HK-2 (cell line): ENCODE measurements around the gene ANO8.
"Not testable (repeated sequence)": the region's sequence is repeated elsewhere in the genome, so short reads cannot be mapped to it uniquely, and the experiment has no call there.

Experiments used
- DNase-seq: peaks from one replicate; pipeline ENCODE4 v3.0.0-alpha.2; 2018; ENCODE audit not compliant: unreplicated experiment

ANO8 gene

DNA sequence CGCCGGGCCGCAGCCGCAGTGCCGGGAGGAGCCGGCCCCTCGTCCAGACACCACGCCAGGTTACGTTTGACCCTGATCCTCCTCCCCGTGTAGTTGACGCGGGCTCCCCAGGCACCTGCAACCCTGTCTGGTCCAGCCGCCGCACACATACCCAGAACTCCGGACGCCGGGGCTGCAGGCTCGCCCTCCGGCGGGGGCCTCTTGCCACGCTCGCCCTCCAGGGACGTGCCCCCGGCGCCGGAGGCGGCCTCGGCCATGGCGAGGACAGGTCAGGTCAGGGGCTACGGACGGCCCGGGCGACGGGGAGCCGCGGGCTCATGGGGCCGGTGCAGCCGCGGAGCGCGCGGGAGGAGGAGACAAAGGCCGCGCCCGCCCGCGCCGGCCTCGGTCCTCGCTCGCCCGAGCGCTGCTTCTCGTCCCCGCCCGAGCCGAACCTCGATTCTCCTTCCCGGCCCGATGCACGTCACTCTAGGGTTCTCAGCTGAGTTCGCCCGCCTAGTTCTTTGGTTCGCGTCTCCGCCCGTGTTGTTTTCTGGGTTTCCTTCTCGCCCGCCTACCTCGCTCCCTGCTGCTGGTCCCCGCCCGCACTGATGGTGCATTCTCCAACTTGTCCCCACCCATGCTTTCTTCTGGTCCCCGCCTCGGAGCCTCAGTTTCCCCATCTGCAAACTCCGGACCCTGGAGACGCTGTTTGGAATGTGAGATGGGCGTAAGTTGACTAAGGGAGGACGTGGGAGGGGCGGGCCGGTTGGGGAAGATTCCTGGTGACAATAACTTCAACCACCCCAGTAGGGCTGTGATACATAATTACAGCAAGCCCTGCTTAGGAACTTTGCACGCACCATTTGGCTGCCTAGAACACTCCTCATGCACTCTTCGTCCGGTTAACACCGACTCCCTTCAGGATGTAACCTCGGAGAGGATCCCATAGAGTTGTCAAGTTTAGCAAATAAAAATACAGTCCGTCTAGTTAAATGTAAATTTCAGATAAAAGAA lies at the start of gene ANO8:
Gene ANO8 (minus strand): TSS at position 442 of the 996 bp plus-strand sequence. CDS start 185 bp downstream, at position 257.
- DNase-seq = peak; percentile 95

GRCh38 chr19:17380426-17381138 lies 45.9 kb upstream of the ANO8 start:
- no peak for DNase-seq

GRCh38 chr19:17379221-17379631 lies 44.6 kb upstream of the ANO8 start:
- DNase-seq = no peak

DNA sequence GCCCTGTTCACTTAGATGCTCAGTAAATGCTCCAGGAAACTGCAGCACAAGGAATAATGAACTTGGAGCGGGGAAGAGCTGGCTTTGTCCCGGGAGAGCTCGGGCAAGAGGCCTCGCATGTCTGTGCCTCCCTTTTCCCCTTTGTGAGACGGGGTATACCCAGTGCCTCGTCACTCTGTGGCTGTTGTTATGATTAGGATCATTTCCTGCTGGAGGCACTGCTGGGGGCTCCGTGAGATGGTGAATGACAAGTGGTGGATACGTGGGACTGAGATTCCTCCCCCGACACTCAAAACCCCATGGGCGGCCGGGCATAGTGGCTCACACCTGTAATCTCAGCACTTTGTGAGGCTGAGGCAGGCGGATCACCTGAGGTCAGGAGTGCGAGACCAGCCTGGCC lies 43.6 kb upstream of the ANO8 start:
- no peak for DNase-seq

DNA sequence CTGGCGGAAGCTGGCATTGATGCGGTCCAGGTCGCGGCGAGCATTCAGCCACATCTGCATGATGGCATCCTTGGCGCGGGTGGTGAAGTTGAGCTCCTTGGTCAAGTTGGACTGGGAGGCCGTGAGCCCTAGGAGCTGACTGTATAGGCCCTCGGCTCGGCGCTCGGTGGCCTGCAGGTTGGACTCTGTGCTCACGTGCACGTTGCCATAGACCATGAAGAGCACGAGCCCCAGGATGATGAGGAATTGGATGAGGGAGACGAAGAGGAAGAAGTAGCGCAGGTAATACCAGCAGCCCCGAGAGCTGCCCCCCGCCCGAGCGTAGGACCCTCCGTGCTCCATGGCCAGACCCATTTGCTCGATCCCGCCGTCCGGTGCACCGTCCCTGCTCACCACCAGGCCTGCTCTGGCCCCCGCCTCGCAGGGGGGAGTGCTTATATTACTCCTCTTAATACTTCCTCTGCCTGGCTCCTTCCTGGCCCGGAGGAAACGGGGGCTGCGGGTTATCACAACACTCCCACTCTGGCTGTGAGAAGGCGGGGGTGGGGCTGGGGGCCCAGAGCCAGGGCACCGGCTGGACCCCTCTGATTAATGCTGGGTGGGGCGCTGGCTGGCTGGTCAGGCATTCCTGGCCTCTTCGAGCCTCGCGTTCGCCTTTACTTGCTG lies 42.4 kb upstream of the ANO8 start, which contains the start of gene PLVAP:
Gene PLVAP (minus strand): TSS at position 408 of the 666 bp plus-strand sequence. CDS start 54 bp downstream, at position 354.
- no peak for DNase-seq

- no peak for DNase-seq
Observed at GRCh38 chr19:17370026-17370587, 35.5 kb upstream of the ANO8 start.

DNA sequence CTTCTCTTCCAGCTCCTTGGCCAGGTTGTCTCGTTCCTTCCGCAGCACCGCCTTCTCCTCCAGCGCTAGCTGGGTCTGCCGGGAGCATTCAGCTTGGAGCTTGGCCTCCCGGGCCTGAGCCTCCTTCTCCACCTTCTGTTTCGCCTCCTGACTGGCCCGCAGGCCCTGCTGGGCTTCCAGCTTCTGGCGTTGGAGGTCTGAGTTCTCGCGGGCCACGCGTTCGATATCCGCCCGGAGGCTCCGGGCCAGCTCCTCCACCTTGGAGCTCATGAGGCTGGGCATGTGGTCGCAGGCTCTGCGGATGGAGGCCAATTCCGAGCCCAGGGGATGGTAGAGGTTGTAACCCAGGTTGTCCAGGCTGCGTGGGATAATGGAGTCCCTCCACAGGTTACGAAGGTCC lies 30.7 kb upstream of the ANO8 start:
- DNase-seq = no peak

DNA sequence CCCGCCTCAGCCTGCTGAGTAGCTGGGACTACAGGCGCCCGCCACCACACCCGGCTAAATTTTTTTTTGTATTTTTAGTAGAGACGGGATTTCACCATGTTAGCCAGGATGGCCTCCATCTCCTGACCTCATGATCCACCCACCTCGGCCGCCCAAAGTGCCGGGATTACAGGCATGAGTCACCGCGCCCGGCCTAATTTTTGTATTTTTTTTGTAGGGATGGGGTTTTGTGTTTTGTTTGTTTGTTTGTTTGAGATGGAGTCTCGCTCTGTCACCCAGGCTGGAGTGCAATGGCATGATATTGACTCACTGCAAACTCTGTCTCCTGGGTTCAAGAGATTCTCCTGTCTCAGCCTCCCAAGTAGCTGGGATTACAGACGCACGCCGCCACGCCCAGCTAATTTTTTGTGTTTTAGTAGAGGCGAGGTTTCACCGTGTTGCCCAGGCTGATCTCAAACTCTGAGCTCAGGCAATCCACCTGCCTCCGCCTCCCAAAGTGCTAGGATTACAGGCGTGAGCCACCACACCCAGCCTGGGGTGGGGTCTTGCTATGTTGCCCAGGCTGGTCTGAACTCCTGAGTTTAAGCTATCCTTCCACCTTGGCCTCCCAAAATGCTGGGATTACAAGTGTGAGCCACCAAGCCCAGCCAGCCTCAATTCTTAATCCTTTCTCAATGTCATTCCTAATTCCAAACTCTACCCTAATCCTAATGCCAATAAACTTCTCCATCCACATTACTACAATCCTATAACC lies 29.4 kb upstream of the ANO8 start:
- DNase-seq = not testable (repeated sequence)

DNA sequence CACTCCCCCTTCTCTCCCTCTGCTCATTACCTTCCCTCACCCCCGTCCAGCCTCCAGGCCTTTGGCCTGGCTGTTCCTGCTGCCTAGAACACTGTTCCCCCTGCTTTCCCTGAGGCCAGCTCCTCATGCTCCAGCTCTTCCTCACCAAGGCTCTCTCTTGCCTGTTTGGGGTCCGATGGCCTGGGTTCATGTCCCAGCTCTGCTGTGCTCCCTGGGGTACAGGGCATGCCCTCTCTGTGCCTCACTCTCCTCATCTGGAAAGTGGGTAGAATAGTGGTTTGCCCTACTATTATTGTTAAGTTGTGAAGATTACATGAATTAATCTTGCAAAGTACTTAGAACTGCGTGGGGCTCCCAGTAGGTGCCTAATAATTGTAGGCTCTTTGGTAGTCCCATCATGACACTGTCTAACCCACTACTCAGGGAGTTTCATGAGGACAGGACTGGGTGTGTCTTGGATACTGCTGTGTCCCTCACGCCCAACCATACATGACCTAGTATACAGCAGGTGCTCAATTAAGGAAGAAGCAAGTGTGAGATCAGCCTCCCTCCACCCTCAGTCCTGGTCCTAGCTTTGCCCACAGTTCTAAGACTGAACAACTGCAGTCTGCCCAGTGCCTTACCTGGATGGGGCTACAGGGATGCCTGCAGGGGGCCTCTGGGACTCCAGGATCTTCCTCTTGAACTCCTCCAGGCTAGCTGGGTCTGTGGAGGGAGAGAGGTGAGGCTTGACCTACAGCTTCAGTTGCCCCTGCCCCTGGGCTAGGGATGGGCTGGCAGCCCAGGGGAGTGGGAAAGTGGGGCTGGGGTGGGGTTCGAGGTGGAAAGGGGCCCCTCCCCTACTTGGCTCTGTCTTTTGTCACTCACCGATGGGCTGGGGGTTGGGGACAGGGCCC lies 25.5 kb upstream of the ANO8 start:
- DNase-seq = no peak

DNA sequence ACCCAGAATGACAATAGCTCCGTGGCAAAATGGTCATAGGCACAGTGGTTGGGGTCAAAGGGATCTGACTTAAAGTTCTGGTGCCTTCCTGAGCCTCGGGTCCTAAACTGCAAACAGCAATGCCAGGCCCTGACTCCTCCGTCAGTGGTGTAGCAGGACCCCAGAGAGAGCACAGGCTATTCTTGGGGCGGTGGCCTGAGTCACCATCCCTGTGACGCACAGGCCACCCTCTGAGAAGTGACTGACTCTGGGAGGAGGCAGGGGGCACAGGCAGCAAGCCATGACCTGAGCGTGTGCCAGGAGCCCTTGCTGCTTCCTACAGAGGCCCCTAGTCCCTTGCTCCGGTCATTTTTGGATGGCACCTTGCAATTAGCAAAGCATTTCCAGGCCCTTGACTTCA lies 23.7 kb upstream of the ANO8 start:
- DNase-seq = peak; percentile 33

DNA sequence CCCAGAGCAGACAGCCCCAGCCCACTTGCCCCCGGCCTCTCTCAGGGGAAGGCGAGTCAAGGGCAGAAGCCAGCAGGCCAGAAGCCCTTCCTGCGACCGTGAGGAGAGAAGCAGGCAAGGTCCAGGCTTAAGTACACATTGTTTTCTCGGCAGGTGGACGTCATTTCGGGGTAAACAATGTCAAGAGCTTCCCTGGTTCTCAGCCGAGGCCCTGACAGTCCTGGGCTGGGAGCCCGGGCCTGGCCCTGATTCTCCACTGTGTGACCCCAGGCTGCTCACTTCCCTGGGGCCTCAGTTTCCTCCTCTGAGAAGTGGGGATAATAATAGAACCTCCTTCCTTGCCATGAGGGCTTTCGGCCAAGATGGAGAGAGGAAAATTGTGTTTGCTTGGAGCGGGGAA lies 23.1 kb upstream of the ANO8 start:
- no peak for DNase-seq

GRCh38 chr19:17357078-17357666 lies 22.5 kb upstream of the ANO8 start:
- DNase-seq = no peak

GRCh38 chr19:17353386-17353785 lies 18.7 kb upstream of the ANO8 start:
- no peak for DNase-seq

DNA sequence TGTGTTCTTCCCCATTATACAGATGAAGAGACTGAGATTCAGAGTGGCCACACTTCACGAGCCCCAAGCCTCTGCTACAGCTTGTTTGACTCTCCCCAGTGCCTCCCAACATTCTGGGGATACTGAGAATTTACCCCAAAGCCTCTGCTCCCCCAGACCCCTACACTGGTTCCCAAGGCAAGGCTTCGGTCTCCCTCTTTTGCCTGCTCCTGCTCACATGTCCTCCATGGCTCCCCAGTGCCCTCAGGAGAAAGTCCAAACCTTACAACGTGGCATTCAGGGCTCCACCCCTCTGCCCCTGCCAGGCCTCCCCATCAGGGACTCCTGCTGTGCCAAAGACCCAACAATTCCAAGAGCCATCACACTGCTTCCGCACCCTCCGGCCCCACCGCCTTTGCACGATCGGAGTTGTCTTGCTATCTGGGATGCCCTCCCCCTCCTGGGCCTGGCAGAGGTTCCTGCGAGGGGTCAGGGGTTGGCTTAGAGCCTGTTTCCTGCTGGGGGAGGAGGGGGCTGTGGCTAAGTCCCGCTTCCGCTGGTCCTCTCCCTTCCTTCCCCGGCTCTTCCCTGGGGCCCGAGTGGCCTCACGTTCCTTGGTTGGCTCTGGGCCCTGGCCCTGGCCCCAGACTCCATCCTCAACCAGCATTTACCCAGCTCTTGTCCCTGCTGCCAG lies 18.1 kb upstream of the ANO8 start:
- no peak for DNase-seq

GRCh38 chr19:17351815-17352435 lies 17.3 kb upstream of the ANO8 start:
- no peak for DNase-seq

DNA sequence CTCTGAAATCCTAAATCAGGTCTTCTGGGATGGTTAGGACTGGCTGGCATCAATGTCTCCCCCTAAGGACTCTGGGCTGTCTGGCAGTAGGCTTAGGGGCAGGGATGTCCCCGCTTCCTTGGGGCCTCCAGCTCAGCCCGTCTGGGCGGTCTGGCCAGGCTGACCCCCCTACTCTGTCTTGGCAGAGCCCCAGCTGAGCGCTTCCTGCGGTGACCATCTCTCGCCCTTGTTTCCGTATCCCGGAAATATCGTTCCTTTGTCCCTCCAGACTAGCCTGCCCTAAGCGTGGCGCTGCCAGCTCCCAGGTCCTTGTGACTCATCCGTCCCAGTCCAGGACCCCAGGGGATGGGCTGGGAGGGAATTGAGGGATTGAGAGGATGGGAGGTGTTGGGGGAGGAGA lies 14.0 kb upstream of the ANO8 start:
- DNase-seq = peak; percentile 47

- DNase-seq = no peak
Observed at GRCh38 chr19:17347877-17348276, 13.2 kb upstream of the ANO8 start.

DNA sequence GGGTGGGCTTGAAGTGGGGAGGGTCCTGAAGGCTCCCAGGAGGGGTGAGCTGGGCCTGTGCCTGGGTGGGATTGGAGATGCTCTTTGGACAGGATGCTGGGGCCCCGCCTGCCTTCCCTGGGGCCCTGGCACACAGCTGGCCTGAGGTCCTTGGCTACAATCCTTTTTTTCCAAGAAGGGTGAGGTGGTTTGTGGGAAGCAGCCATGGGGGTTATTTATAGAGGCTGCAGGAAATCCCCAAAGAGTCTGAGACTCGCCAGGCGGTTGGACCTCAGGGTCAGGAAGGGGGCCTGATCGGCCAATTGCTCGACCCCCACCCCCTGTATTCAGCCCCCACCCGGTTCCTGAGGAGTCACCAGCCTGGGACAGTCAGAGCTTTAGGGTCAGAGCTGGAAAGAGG lies 12.7 kb upstream of the ANO8 start:
- DNase-seq = no peak
